ENCODE results near the gene ESF1.

DNA sequence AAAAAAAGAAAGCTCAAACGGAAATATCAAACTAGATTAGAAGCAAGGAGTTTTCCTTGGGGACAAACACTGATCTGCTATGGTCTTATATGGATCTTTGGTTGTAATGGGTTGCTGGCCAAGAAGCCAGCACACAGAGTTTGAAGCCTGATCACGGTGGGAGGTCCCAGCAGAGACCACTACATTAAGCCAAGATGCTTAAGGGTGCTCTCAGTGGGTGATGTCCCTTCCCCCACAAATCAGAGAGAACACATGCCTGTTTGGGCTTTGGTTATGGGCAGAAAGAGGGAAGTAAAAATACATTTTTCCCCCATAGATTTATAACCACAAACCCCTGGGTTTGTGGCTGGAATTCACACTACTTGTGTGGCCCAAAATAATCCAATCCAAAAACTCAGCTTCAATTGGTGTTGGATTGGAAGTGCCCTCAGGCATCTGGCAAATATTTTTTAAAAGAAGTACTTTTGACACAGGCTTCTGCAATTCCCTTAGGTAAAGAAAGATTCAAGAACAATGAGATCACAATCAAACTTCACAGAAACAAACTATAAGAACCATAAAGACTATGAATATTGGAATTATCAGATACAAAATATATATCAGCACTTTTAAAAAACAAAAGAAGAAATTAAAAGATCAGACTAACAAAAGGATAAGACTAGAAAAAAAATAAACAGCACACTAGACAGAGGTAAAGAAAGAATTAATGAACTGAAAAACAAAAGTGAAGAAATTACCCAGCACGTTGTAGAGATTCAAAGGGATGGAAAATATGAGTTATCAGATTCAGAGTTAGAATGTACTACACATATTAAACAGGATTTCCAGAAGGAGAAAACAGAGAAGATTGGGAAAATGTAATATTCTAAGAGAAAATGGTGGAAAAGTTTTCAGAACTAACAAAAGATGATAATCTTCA is 44.7 kb downstream of the ESF1 start:
- TF ChIP-seq, protein P1, sequence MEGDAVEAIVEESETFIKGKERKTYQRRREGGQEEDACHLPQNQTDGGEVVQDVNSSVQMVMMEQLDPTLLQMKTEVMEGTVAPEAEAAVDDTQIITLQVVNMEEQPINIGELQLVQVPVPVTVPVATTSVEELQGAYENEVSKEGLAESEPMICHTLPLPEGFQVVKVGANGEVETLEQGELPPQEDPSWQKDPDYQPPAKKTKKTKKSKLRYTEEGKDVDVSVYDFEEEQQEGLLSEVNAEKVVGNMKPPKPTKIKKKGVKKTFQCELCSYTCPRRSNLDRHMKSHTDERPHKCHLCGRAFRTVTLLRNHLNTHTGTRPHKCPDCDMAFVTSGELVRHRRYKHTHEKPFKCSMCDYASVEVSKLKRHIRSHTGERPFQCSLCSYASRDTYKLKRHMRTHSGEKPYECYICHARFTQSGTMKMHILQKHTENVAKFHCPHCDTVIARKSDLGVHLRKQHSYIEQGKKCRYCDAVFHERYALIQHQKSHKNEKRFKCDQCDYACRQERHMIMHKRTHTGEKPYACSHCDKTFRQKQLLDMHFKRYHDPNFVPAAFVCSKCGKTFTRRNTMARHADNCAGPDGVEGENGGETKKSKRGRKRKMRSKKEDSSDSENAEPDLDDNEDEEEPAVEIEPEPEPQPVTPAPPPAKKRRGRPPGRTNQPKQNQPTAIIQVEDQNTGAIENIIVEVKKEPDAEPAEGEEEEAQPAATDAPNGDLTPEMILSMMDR (IDR thresholded peaks at IDR 0.05): no peak
- TF ChIP-seq POLR2A (IDR thresholded peaks at IDR 0.05): no peak
